AG04450 (cell line): ENCODE measurements around the gene FAXDC2. TPM values are rescaled to one million over a fixed set of nuclear protein-coding genes. Genes with fewer than 3 reads are reported as not detected.

Experiments used
- CTCF ChIA-PET: fragments of 300-600, 350-600 bp; formaldehyde crosslinking; extraction: SDS; loops from one replicate; lab custom pipeline; 2022; ENCODE audit warnings: antibody characterized with exemption, inconsistent platforms; lab: Charles Lee
- POLR2A ChIA-PET: fragments of 350-600 bp; formaldehyde crosslinking; extraction: SDS; loops from one replicate; lab custom pipeline; 2021; ENCODE audit warnings: antibody characterized with exemption, inconsistent platforms; lab: Yijun Ruan, JAX
- DNase-seq: peaks from one replicate; pipeline ENCODE4 v3.0.0-alpha.2; 2011; ENCODE audit warnings: low read depth, low spot score
- H3K27ac ChIP-seq: one replicate; pipeline ENCODE4 v1.5.1; 2012; ENCODE audit warnings: low read depth, low read length, control low read depth
- H3K27me3 ChIP-seq: one replicate; pipeline ENCODE4 v1.6.0; 2012; ENCODE audit warnings: low read length; ENCODE audit not compliant: control insufficient read depth, insufficient read depth
- H3K4me3 ChIP-seq: 2 replicates; pipeline ENCODE4 v1.5.1; 2011; ENCODE audit warnings: mild to moderate bottlenecking, low read depth, low read length, control low read depth
- H3K9me3 ChIP-seq: 2 replicates; pipeline ENCODE4 v1.5.1; 2012; ENCODE audit warnings: low read length; ENCODE audit not compliant: control insufficient read depth, insufficient read depth
- CTCF ChIP-seq: IDR thresholded peaks from 2 replicates; pipeline ENCODE4 v1.5.1; 2011; ENCODE audit warnings: low read depth, low read length, control low read depth, inconsistent platforms
- polyA plus RNA-seq: library from polyadenylated mRNA; depleted of rRNA; stranded (reverse); fragments of >200 nt; gene quantifications from 2 replicates; pipeline ENCODE4 v1.2.3, GENCODE V29; 2011

FAXDC2 gene
- polyA plus RNA-seq, 1 experiment, result 21.1 TPM

- DNase-seq, result peak; percentile 54
- no peaks in the 10 kb centered on the region for H3K27me3 ChIP-seq
- TF ChIP-seq CTCF, result peak; percentile 97
- H3K9me3 ChIP-seq, result no peaks in the 10 kb centered on the region
- H3K4me3 ChIP-seq, result no peak overlapping the region
- H3K27ac ChIP-seq, result no peak overlapping the region
- ChIA-PET POLR2A (no interaction called here), CTCF (interaction anchor here (0.9 to 1.2 kb wide), 7 partner anchors 9 to 345 kb away, joined by 3 to 9 read pairs (median 3); partner anchors contain the start of gene FAXDC2)
These were observed 38.5 kb downstream of the FAXDC2 start for GRCh38 chr5:154811653-154812465.

GRCh38 chr5:154811239-154811638 is 39.2 kb downstream of the FAXDC2 start:
- no peak for TF ChIP-seq CTCF
- Histone ChIP-seq H3K27me3 (no peaks in the 10 kb centered on the region), H3K4me3 (no peak overlapping the region), H3K27ac (no peak overlapping the region), H3K9me3 (no peaks in the 10 kb centered on the region)
- ChIA-PET POLR2A (no interaction called here), CTCF (interaction anchor here (0.9 to 1.2 kb wide), 7 partner anchors 9 to 344 kb away, joined by 3 to 9 read pairs (median 3); partner anchors contain the start of gene FAXDC2)
- no peak for DNase-seq

- Histone ChIP-seq H3K4me3 (no peak overlapping the region), H3K9me3 (no peaks in the 10 kb centered on the region), H3K27me3 (no peaks in the 10 kb centered on the region), H3K27ac (no peak overlapping the region)
- no peak for TF ChIP-seq CTCF
- POLR2A ChIA-PET, result interaction anchor here (0.6 kb wide), 1 partner anchor 81 kb away, joined by 3 read pairs; no protein-coding TSS in a partner anchor
- no peak for DNase-seq
- CTCF ChIA-PET, result no interaction called here
These were observed 44.2 kb downstream of the FAXDC2 start for GRCh38 chr5:154806176-154806575.

GRCh38 chr5:154802050-154802449 is 48.4 kb downstream of the FAXDC2 start:
- ChIA-PET POLR2A (interaction anchor here (0.5 kb wide), 1 partner anchor 198 kb away, joined by 3 read pairs; no protein-coding TSS in a partner anchor), CTCF (interaction anchor here (1.0 kb wide), 1 partner anchor 9 kb away, joined by 3 read pairs; no protein-coding TSS in a partner anchor)
- no peaks in the 10 kb centered on the region for H3K27me3 ChIP-seq
- no peak for DNase-seq
- H3K9me3 ChIP-seq, result no peaks in the 10 kb centered on the region
- no peak overlapping the region for H3K27ac ChIP-seq
- no peak for TF ChIP-seq CTCF
- H3K4me3 ChIP-seq, result no peak overlapping the region

- DNase-seq, result peak; percentile 44
- ChIA-PET CTCF (interaction anchor here (1.4 kb wide), 1 partner anchor 10 kb away, joined by 4 read pairs; no protein-coding TSS in a partner anchor), POLR2A (no interaction called here)
- TF ChIP-seq CTCF, result no peak
- H3K27me3 ChIP-seq, result no peaks in the 10 kb centered on the region
- H3K9me3 ChIP-seq, result no peaks in the 10 kb centered on the region
- no peak overlapping the region for H3K27ac ChIP-seq
- no peak overlapping the region for H3K4me3 ChIP-seq
These were observed 49.3 kb downstream of the FAXDC2 start for GRCh38 chr5:154801083-154801482.
